Measurements from ENCODE around the gene ZNF77. TPM values are rescaled to one million over a fixed set of nuclear protein-coding genes. Genes with fewer than 3 reads are reported as not detected.

Gene ZNF77
- total and polyA plus RNA-seq, 10 of the 15 experiments (the other 5 are each of a cell fraction or from before 2014, with no cell fraction given) = 1.9 to 4.7 (median 3.0) TPM

DNA sequence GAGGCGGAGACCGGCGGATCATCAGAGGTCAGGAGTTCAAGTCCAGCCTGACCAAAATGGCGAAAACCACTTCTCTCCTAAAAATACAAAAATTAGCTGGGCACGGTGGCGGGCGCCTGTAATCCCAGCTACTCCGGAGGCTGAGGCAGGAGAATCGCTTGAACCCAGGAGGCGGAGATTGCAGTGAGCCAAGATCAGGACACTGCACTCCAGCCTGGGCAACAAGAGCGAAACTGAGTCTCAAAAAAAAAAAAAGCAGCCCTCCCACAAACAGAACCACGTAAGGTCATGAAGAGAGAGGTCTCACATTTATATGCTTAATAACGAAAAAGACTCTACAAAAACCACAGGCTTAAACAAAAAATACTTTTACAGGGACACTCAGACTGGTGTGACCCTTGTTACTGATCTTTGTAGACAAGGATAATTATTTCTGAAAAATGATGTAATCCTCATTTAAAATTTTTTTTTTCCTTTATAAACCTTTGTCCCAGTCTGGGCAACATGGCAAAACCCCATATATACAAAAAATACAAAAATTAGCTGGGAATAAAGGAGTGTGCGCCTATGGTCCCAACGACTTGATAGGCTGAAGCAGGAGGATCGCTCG lies 909 bp upstream of the ZNF77 start (continued):
- TF ChIP-seq, protein P1, sequence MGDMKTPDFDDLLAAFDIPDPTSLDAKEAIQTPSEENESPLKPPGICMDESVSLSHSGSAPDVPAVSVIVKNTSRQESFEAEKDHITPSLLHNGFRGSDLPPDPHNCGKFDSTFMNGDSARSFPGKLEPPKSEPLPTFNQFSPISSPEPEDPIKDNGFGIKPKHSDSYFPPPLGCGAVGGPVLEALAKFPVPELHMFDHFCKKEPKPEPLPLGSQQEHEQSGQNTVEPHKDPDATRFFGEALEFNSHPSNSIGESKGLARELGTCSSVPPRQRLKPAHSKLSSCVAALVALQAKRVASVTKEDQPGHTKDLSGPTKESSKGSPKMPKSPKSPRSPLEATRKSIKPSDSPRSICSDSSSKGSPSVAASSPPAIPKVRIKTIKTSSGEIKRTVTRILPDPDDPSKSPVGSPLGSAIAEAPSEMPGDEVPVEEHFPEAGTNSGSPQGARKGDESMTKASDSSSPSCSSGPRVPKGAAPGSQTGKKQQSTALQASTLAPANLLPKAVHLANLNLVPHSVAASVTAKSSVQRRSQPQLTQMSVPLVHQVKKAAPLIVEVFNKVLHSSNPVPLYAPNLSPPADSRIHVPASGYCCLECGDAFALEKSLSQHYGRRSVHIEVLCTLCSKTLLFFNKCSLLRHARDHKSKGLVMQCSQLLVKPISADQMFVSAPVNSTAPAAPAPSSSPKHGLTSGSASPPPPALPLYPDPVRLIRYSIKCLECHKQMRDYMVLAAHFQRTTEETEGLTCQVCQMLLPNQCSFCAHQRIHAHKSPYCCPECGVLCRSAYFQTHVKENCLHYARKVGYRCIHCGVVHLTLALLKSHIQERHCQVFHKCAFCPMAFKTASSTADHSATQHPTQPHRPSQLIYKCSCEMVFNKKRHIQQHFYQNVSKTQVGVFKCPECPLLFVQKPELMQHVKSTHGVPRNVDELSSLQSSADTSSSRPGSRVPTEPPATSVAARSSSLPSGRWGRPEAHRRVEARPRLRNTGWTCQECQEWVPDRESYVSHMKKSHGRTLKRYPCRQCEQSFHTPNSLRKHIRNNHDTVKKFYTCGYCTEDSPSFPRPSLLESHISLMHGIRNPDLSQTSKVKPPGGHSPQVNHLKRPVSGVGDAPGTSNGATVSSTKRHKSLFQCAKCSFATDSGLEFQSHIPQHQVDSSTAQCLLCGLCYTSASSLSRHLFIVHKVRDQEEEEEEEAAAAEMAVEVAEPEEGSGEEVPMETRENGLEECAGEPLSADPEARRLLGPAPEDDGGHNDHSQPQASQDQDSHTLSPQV (IDR thresholded peaks at IDR 0.05) = no peak
- TF ChIP-seq SUPT20H (IDR thresholded peaks at IDR 0.05; ENCODE audit: borderline replicate concordance, control insufficient read depth, low read depth, low read length) = no peak
- no peak for TF ChIP-seq FOXM1 (IDR thresholded peaks at IDR 0.05; ENCODE audit: low read depth, low read length)
- TF ChIP-seq HDAC2 (IDR thresholded peaks at IDR 0.05) = no peak

DNA sequence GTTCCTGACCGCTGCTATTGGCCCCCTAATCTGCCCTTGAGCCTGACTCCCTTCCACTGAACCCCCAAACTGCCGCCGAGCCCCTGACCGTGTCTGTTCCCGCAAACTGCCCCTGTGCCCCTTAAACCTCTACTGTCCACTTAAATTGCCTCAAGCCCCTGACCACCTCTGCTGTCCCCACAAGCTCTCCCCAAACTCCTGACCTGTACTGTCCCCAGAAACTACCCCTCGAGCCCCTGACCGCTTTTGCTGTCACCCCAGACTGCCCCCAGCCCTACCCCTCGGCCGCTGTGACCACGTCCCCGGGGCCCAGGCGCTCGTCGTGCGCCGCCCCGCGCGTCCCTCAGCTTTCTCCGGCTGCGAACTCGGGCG lies 382 bp downstream of the ZNF77 start:
- in situ Hi-C loops (cut with MboI) = no loop called here
- BruUV-seq (replicated peaks) = no TSS peak
- intact Hi-C loops (cut with micrococcal nuclease; ENCODE audit: unreplicated experiment) = loop anchor here (10.0 kb wide), 1 partner anchor 60 kb away; no protein-coding TSS in a partner anchor
- ChIA-PET CTCF (no interaction called here), RAD21 (ENCODE audit: unreplicated experiment) (no interaction called here), SMC1A (ENCODE audit: uncharacterized antibody, unreplicated experiment) (no interaction called here), POLR2A (no interaction called here)
- peak overlapping the region; percentile 56 for H3K9ac ChIP-seq (ENCODE audit: control insufficient read depth, insufficient read depth, low read length)
- no peaks in the 10 kb centered on the region for H3K27me3 ChIP-seq (replicated peaks in 1 of 2; ENCODE audit: control insufficient read depth in 2 of 2, insufficient read depth in 2 of 2, low read length in 1 of 2)
- 6% methylated on average over 18 of the region's 23 CpGs for WGBS (ENCODE audit: insufficient coverage, insufficient replicate concordance, low lambda C conversion rate, missing lambda C conversion rate)
- H3K79me2 ChIP-seq (ENCODE audit: control insufficient read depth, insufficient read depth, low read length) = peaks cover 7% of the 10 kb centered on the region
- peak overlapping the region; percentile 82 for H3K4me3 ChIP-seq
- peaks cover 5% of the 10 kb centered on the region for H3K4me1 ChIP-seq (ENCODE audit: control insufficient read depth, insufficient read depth, low read length)
- H2AFZ ChIP-seq (ENCODE audit: control insufficient read depth, low read depth, low read length) = peak overlapping the region; percentile 67
- DNase-seq (ENCODE audit: low read depth, low spot score) = no peak
- no peaks in the 10 kb centered on the region for H3K36me3 ChIP-seq (ENCODE audit: control insufficient read depth in 2 of 2, insufficient read depth in 2 of 2, low read length in 1 of 2)
- FAIRE-seq = no peak
- peak overlapping the region; percentile 93 for H3K4me2 ChIP-seq (ENCODE audit: control insufficient read depth, insufficient read depth)
- H4K20me1 ChIP-seq (ENCODE audit: control insufficient read depth, insufficient read depth) = no peaks in the 10 kb centered on the region
- ATAC-seq = no peak
- 0 out of 2 replicates have a peak, but pooled peaks have one; percentile 9 for TF ChIP-seq YY1 (IDR thresholded peaks at IDR 0.05; ENCODE audit: low read depth, low read length)
- TF ChIP-seq, protein P2, sequence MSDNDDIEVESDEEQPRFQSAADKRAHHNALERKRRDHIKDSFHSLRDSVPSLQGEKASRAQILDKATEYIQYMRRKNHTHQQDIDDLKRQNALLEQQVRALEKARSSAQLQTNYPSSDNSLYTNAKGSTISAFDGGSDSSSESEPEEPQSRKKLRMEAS (IDR thresholded peaks at IDR 0.05; ENCODE audit: low read depth, low read length) = peak; percentile 34; the same call in 1 of the 2 replicates
- TF ChIP-seq, protein P3, sequence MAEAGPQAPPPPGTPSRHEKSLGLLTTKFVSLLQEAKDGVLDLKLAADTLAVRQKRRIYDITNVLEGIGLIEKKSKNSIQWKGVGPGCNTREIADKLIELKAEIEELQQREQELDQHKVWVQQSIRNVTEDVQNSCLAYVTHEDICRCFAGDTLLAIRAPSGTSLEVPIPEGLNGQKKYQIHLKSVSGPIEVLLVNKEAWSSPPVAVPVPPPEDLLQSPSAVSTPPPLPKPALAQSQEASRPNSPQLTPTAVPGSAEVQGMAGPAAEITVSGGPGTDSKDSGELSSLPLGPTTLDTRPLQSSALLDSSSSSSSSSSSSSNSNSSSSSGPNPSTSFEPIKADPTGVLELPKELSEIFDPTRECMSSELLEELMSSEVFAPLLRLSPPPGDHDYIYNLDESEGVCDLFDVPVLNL (IDR thresholded peaks at IDR 0.05; ENCODE audit: low read depth, low read length) = no peak
- H3K9me3 ChIP-seq (replicated peaks; ENCODE audit: control insufficient read depth, insufficient read depth, low read length) = no peaks in the 10 kb centered on the region
- peak overlapping the region; percentile 9; the same call in 1 of the 2 replicates for H3K27ac ChIP-seq (ENCODE audit: control insufficient read depth, insufficient read depth)

All from GM12878 (cell line).